Measurements from ENCODE around the gene WDR26. TPM values are rescaled to one million over a fixed set of nuclear protein-coding genes. Genes with fewer than 3 reads are reported as not detected.

WDR26 gene
- total RNA-seq, 1 experiment from 2014 or later = 84.9 TPM

GRCh38 chr1:224383218-224383617 is 51.4 kb downstream of the WDR26 start:
- CTCF ChIA-PET = no interaction called here
- Mint-ChIP-seq H3K4me1 (ENCODE audit: low read depth, unreplicated experiment) (no peaks in the 10 kb centered on the region), H3K27ac (ENCODE audit: unreplicated experiment) (no peak overlapping the region), H3K9me3 (ENCODE audit: low read depth, unreplicated experiment) (no peaks in the 10 kb centered on the region), H3K27me3 (ENCODE audit: unreplicated experiment) (no peaks in the 10 kb centered on the region), H3K4me3 (ENCODE audit: low read depth, unreplicated experiment) (no peak overlapping the region), H3K36me3 (ENCODE audit: insufficient read depth, unreplicated experiment) (peaks cover 52% of the 10 kb centered on the region)
- TF ChIP-seq CTCF (IDR thresholded peaks at IDR 0.05; ENCODE audit: unreplicated experiment) = no peak
- no peak for DNase-seq
- intact Hi-C loops (cut with micrococcal nuclease; ENCODE audit: unreplicated experiment) = no loop called here
- no TSS peak for BruUV-seq (replicated peaks)

GRCh38 chr1:224381880-224382548 is 52.6 kb downstream of the WDR26 start:
- Mint-ChIP-seq H3K27ac (ENCODE audit: unreplicated experiment) (peak overlapping the region; percentile 23), H3K9me3 (ENCODE audit: low read depth, unreplicated experiment) (no peaks in the 10 kb centered on the region), H3K27me3 (ENCODE audit: unreplicated experiment) (no peaks in the 10 kb centered on the region), H3K4me3 (ENCODE audit: low read depth, unreplicated experiment) (no peak overlapping the region), H3K4me1 (ENCODE audit: low read depth, unreplicated experiment) (peaks cover 9% of the 10 kb centered on the region), H3K36me3 (ENCODE audit: insufficient read depth, unreplicated experiment) (peaks cover 57% of the 10 kb centered on the region)
- no peak for TF ChIP-seq CTCF (IDR thresholded peaks at IDR 0.05; ENCODE audit: unreplicated experiment)
- no TSS peak for BruUV-seq (replicated peaks)
- CTCF ChIA-PET = no interaction called here
- no peak for DNase-seq
- intact Hi-C loops (cut with micrococcal nuclease; ENCODE audit: unreplicated experiment) = no loop called here

- Mint-ChIP-seq H3K27me3 (ENCODE audit: unreplicated experiment) (no peaks in the 10 kb centered on the region), H3K4me1 (ENCODE audit: low read depth, unreplicated experiment) (peaks cover 21% of the 10 kb centered on the region), H3K4me3 (ENCODE audit: low read depth, unreplicated experiment) (no peak overlapping the region), H3K9me3 (ENCODE audit: low read depth, unreplicated experiment) (no peaks in the 10 kb centered on the region), H3K36me3 (ENCODE audit: insufficient read depth, unreplicated experiment) (peaks cover 56% of the 10 kb centered on the region), H3K27ac (ENCODE audit: unreplicated experiment) (no peak overlapping the region)
- no TSS peak for BruUV-seq (replicated peaks)
- CTCF ChIA-PET = no interaction called here
- no peak for TF ChIP-seq CTCF (IDR thresholded peaks at IDR 0.05; ENCODE audit: unreplicated experiment)
- no peak for DNase-seq
- intact Hi-C loops (cut with micrococcal nuclease; ENCODE audit: unreplicated experiment) = no loop called here
Observed at GRCh38 chr1:224380003-224380402, 54.6 kb downstream of the WDR26 start.

- no peak for TF ChIP-seq CTCF (IDR thresholded peaks at IDR 0.05; ENCODE audit: unreplicated experiment)
- intact Hi-C loops (cut with micrococcal nuclease; ENCODE audit: unreplicated experiment) = no loop called here
- no peak for DNase-seq
- no peaks in the 10 kb centered on the region for H3K27me3 Mint-ChIP-seq (ENCODE audit: unreplicated experiment)
- peaks cover 21% of the 10 kb centered on the region for H3K4me1 Mint-ChIP-seq (ENCODE audit: low read depth, unreplicated experiment)
- BruUV-seq (replicated peaks) = no TSS peak
- CTCF ChIA-PET = no interaction called here
- peaks cover 53% of the 10 kb centered on the region for H3K36me3 Mint-ChIP-seq (ENCODE audit: insufficient read depth, unreplicated experiment)
- no peaks in the 10 kb centered on the region for H3K9me3 Mint-ChIP-seq (ENCODE audit: low read depth, unreplicated experiment)
- H3K27ac Mint-ChIP-seq (ENCODE audit: unreplicated experiment) = no peak overlapping the region
- no peak overlapping the region for H3K4me3 Mint-ChIP-seq (ENCODE audit: low read depth, unreplicated experiment)
Observed at GRCh38 chr1:224378855-224379631, 55.6 kb downstream of the WDR26 start.
